COLO829 (cell line): ENCODE results near the gene SLC36A4.
"Not testable (repeated sequence)": the region's sequence is repeated elsewhere in the genome, so short reads cannot be mapped to it uniquely, and the experiment has no call there.

Source experiments
- DNase-seq: peaks from one replicate; pipeline ENCODE4 v3.0.0; 2012; ENCODE audit warnings: low spot score

The SLC36A4 gene

DNA sequence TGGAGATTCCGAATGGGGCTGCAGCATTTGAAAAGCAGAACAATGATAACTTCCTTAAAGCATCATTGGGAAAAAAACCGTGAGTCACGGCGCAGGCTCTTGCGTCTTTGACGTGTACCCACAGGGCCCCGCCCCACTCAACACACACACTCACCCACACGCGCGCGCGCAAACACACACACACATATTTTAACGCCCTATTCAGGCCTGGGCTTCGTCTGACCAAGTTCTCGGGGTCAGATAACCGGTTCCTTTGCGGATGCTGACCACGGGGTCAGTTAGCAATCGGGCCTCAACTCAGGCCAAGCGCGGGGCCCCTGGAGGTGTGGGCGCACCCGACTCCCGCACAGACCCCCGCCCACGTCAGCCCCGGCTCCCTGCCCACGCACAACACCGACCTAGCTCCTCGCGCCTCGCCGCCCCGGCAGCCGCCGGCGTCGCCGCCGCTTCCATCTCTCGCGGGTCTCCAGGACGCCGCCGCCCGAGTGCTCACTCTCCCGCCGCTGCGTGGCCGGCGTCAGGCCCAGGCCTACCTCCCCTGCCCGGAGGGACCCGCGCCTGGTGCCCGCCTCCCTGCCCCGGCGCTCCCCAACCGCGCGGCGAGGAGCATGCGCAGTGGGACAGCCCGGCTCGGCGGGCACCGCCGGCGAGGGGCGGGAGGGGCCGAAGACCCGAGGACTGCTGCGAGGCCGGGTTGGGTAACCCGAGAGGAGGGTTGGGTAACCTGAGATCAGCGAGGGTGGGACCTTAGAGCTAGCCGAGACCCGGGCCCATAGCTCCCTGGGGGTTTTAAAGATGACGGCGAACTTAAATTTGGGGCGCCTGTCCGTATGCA lies at the start of gene SLC36A4:
TSS of gene SLC36A4 (minus strand) at position 612 of the 835 bp plus-strand sequence. CDS start at position 453, 159 bp downstream.
- peak; percentile 57 for DNase-seq

DNA sequence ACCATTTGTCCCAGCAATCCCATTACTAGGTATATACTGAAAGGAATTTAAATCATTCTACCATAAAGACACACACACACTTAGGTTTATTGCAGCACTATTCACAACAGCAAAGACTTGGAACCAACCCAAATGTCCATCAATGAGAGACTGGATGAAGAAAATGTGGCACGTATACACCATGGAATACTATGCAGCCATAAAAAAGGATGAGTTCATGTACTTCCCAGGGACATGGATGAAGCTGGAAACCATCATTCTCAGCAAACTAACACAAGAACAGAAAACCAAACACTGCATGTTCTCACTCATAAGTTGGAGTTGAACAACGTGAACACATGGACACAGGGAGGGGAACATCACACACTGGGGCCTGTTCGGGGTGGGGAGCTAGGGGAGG lies 49.0 kb upstream of the SLC36A4 start:
- DNase-seq, result not testable (repeated sequence)

DNA sequence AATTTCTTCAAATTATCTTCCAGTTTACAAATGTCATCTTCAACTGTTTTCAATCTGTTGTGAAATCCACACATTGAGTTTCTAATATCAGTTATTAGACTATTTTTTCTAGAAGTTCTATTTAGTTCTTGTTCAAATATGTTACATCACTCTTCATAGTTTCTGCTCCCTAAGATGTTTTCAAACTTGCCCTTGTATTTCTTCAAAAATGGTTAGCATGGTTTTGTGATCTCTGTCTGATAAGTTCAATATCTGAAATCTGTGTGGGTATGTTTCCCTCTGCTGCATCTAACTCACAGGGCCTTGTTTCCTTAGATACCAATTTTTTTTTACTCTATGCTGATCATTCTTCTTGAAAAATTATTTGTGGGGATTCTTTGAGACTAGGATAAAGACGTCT lies 46.2 kb upstream of the SLC36A4 start:
- DNase-seq, result no peak

DNA sequence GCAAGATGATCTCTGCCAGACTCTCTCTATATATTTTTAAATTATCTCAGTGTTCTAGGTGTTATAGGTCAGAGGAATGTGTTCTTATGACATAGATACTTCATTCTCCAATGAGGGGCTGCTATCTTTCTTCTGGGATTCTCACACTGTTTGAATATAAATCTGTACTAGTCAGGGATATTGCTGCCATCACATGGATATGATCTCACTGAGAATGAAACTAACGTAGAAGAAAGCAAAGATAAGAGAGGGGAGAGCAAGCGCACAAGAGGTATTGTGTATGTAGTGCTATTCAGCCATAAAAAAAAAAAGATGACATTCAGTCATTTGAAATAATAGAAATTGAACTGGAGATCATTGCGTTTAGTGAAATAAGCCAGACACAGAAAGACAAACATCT lies 42.2 kb upstream of the SLC36A4 start:
- no peak for DNase-seq

DNA sequence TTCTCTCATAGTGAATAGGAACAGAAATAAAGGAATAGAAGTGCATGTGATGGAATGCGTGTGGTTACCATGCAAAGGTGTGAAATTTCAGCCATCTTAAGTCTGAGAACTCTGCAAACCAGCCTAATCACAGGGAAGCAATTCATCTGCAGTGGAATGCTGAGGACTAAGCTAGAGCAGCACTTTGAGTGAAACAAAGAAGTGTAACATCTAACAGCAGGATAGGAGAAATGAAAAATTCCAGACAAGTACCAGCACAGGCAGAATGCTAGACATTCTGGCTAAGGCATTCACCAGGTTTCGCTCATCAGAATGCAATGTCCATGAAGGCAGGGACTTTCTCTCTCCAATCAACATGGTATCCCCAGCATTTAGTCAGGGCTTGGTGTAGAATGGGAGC lies 41.2 kb upstream of the SLC36A4 start:
- DNase-seq, result no peak

DNA sequence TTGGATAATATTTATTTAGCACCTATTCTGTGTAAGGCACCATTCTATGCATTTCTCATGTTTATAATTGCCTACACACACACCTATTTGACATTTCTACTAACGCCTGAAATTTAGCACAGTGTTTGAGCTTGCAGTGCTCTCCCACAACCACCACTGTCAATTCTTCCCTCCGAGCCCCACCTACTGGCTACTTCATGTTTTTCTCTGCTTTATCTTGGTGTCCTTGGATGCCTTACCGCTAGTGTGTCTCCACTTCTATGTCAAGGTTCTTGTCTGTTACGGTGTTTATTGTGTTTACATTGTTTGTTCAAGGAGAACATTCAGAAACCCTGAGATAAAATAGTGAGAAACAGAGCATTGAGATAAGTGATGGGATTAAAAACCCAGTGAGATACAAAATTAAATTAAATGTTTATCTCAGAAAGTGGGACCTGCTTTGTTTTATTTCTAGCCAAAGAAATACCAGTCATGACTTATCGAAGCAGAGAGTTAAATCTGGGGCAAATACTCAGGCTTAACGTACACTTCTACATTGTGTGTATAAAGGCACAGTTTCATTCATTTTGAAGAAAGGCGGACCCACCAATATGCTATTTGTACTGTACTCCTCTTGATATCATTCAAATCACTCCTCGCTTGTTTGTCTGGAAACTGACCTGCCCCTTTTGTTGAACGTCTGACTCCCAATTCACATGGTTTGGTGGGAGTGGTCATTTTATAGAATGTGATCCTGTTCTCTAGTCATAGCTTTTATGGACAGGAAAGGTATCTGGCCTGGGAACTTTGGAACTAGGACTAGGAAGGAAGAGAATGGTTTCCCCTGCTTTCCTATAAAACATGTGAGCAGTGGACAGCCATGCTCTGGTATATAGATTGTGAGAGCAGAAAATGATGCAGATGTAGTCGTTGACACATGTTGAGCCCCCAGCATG lies 39.2 kb upstream of the SLC36A4 start:
- DNase-seq, result peak; percentile 13

DNA sequence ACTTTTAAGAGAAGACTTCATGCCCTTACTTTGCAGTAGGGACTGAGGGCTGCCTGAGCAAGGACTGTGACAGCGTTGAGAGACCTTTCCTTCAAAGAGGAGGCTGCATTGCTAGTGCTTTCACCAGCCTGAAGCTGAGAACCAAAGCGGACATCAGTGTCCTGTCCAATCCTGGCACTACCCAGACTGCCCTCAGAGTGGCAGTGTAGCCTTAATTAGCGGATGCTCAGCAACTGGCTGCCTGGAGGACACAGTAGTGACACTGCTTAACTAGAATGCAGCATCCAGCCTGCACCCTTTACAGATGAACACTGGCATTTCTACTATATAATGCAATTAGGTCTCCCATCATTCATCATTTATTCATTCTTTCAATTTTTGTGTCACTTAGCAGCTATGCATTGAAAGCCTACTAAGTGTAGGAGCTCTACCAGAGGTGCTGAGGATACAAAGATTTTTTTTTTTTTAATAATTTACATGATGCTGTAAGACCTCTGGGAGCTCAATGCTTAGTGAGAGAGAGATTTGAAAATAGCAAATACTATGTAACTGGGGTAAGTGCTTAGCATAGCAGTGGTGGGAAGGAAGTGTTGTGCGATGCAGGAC lies 36.9 kb upstream of the SLC36A4 start:
- DNase-seq, result peak; percentile 62

DNA sequence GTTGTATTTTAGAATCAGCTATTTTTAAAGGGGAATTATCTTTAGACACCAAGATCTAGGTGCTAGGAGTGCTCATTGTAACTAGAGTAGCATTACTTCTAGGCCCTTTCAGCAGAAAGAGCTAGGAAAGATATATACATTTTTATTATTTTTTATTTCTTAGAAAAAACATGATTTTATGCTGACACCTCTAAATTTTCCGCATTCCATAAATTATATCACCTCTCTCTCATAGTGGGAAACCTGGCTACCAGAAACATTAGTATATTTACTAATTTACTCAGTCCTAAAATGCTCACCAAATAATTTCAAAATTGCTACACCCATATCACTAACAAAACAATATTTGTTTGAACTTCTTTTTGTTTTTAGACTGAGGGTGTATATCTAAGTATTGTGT lies 32.1 kb upstream of the SLC36A4 start:
- DNase-seq, result no peak

DNA sequence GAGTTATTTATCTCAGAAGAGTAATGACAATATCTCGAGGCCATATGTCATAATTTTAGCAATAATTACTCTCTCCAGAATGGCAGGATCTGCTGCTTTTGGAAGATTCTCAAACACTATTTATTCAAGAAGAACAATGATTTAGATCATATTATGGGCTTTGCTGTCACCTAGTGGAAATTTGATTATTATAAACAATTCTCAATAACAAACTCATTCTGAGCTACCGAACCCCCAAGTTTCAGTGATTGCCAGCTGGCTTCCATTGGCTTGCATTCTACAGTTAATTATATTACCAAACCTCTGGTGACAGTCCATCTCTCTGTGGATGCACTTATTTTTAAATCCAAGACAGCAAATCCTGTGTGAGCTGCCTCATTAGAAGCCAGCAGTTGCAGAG lies 27.9 kb upstream of the SLC36A4 start:
- DNase-seq, result peak; percentile 14

DNA sequence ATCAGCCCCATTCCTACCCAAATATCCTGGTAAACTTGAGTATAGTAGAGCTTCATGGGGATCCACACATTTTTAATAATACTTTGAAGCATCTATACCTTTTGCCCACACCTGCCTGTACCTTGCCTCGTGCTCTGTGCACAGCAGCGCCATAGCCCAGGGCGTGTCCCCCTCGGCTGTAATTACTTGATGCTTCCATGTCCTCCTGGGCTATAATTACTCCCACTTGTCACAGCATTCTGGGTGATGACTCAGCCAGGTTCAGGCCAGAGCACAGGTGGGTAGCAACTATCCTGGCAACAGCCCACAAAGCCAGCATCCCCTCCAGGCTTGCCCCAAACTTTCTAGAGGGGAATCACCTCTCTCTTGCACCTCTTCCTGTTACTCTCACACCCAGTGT lies 23.7 kb upstream of the SLC36A4 start:
- DNase-seq, result no peak

DNA sequence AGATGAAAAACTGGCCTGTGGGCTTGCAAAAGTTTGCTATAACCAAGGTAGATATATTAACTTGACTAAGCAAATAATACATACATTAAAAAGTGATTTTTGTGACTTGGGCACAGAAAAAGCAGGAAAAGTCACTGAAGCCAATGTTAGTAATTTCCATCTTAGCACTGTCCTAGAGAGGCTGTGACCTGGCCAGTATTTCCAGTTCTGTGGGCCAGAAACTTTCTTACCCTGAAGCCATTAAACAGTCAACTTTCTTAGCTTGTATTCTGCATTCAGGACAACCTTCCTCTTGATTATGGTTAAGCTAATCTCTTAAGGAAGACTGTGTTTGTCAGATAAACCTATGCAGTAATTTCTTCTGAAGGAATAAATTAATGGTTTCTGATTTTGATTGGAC lies 22.3 kb upstream of the SLC36A4 start:
- no peak for DNase-seq

DNA sequence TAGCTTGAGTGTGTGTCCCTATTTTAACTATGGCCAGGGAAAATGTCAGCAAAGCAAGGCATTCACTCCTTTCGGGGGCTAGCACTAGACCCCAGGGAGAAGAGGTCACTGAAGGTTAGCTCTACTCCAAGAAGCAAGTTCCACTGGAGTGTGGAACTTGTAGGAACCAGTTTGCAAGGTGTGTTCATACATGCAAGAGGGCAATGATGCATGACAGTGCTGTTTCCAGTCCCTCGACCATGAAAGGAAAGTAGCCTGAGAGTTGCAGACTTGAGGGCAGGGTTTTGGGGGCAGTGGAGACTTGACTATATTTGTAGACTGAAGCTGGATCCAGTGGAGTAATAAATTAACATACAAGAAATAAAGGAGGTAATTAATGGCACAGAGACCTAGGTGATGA lies 21.6 kb upstream of the SLC36A4 start:
- no peak for DNase-seq

DNA sequence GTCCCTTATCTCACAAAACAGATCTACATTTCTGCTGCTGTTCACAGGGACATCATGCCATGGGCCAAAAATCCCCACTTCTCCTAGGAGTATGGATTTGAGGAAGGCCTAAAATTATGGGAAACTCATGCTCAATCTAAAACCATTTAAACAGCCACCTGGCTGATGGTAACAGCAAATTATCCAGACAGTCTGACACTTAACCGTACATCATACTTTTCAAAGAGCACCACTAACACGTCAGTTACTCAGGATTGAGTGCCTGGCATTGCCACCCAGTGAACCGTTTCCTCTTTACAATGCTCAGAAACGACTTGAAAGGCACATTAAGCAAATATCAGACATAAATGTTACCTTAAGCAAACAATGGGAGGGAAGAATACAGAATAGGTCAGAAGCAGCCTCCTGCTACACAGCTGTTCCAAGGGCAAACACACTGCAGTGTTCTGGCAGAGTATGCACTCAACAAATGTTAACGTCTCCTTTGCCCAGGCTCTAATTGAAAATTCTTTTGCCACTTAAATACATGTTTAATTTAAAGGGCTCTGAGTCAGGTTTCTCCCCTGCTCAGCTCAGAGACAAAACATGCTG lies 18.8 kb upstream of the SLC36A4 start:
- DNase-seq, result no peak

DNA sequence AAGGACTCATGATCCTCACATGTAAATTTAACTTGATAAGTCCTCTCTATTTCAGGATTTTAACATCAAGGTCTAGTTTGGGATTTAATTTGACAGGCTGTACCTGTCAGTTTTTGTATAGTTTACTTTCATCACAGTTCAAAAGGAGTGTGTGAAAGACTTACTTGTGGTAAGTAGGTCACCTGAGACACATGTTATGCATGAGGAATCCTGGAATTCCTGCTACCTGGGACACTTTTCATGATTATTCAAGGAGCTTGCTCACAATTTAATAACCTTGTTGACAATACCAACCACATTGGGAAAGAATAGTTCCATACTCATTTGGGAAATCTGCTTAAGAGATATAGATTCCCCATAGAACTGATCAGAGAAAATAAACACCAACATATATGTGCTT lies 15.8 kb upstream of the SLC36A4 start:
- no peak for DNase-seq

DNA sequence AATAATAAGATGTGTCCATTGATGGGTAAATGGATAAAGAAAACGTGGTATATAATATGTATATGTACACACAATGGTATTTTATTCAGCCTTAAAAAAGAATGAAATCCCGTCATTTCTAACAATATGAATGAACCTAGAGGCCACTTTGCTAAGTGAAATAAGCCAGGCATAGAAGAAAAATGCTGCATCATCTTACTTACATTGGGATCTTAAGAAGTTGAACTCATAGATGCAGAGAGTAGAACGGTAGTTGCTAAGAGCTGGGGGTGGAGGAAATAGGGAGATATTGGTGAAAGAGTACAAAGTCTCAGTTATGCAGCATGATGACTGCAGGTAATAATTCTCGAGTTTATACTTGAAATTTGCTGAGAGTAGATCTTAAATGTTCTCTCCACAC lies 14.3 kb upstream of the SLC36A4 start:
- DNase-seq, result no peak

DNA sequence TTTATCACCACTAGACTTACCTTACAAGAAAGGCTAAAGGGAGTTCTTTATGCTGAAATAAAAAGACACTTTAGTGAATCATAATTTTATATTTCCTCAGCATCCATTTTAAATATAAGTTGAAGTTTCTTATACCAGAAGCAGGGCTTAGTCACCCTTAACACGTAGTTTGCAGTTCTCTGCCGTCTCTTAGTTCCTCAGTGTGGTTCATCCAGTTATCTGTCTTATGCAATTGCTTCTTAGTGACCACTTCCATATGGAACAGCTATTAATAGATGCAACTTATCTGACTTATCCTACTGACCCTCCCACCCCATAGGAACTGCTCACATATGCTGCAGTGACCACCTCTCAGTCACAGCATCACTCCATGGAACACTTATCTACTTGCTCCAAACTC lies 11.7 kb upstream of the SLC36A4 start:
- DNase-seq, result no peak

DNA sequence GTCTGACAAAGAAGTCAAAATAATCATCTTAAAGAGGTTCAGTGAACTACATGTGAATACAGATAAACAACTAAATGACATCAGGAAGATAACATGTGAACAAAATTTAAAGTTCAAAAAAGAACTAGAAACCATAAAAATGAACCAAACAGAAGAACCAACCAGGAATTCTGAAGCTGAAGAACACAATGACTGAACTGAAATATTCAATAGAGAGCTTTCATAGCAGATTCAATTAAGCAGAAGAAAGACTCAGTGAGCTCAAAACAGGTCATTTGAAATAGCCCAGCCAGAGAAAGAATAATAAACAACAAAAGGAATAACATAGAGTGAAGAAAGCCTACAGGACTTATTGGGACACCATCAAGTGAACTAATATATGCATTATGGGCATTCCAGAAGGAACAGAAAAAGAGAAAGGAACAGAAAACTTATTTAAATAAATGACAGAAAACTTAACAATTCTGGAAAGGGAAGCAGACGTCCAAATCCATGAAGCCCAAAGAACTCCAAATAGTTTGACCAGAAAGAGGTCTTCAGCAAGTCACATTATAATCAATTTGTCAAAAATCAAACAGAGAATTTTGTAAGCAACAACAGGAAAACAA lies 11.0 kb upstream of the SLC36A4 start:
- DNase-seq, result no peak

DNA sequence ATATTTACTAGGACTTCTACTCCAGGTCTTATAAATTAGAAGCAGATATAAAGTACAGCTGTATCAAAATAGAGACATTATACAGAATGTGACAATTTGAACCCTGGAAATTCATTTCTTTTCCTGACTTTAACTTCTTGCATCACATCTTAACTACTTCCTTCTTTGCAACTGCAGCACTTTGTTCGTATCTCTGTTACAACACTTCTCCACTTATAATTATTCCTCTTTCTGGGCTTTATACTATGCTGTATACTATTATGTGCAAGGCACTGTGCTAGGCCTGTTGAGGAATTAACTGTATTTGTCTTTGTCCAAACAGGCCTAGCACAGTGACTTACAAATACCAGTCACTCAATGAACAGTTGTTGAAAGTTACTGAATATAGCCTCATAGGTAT lies 1.8 kb upstream of the SLC36A4 start:
- no peak for DNase-seq

DNA sequence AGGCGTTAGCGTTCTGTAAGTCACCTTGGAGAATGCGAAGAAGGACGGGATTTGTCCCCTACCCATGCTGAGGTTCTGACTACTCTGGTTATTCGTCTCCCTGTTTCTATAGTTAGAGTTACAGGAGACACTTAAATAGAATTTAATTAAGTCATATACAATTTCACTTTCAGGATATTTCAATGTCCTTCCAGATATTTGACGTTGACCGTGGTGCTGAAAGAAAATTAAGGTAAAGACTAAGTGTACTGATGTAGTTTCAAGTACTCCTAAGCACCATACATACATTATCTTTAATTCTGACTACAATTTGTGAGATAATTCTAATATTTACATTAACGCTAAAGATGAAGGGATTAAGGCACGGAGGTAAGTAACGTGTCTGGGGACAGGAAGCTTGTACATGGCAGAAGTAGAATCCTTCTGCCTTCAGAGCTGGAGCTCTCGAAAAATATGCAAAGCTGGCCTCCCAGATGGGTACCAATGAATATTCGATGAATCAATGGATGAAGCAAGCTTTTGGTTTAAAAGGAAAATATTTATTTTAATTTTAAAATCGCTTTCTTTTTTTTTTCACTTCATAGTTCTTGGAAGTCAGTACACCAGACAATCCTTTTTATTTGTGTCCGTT lies 539 bp upstream of the SLC36A4 start:
- no peak for DNase-seq

DNA sequence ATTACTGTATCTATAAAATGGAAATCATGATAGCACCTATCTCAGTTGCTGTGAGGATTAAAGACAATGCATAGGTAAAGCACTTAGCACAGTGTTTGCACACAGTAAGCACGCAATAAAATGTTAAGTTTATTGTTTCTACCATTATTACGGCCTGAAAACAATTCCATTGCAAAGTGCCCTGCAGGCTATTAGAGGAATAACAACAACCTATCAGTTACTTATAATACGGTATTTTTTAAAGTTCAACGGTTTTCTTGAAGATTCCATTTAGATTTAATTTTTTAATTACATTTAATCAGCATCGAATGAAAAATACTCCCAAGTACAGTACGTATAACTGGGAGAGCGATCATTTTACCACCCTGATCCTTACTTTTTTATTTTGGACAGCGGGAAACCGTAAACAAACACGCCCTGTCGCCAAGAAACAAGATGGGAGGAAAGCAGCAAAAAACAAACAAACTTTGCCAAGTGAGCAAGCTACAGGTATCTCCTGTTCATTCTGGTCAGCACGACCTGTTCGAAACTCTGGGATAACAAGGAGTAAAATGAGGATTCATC lies 893 bp downstream of the SLC36A4 start:
- DNase-seq, result peak; percentile 8

DNA sequence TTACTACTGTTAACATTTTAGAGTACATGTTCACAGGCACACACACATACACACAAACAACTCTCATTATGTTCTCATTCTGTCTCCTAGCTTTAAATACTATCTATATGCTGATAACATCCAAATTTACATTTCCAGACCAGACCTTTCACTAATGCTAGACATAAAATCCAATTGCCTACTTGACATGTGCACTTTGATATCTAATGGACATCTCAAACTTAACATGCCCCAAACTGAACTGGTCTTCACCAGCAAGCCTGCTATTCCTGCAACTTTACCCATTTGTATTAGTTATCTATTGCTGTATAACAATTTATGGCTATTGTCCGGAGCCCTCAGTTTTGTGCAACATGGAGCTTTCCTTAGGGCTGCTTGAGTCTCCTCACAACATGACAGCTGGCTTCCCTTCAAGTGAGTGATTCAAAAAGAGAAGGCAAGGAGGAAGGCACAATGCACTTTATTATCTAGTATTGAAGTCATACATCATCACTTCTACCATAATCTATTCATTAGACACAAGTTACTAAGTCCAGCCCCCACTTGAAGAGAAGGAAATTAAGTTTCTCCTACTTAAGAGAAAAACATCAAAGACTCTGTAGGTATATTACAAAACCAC lies 3.0 kb downstream of the SLC36A4 start:
- no peak for DNase-seq
